ENCODE results near the gene RABGGTB. TPM values are rescaled to one million over a fixed set of nuclear protein-coding genes. Genes with fewer than 3 reads are reported as not detected.
"Not testable (repeated sequence)": the region's sequence is repeated elsewhere in the genome, so short reads cannot be mapped to it uniquely, and the experiment has no call there.

The RABGGTB gene
- total RNA-seq, 4 donors from 2014 or later: 34.9 to 98.4 (median 68.1) TPM

DNA sequence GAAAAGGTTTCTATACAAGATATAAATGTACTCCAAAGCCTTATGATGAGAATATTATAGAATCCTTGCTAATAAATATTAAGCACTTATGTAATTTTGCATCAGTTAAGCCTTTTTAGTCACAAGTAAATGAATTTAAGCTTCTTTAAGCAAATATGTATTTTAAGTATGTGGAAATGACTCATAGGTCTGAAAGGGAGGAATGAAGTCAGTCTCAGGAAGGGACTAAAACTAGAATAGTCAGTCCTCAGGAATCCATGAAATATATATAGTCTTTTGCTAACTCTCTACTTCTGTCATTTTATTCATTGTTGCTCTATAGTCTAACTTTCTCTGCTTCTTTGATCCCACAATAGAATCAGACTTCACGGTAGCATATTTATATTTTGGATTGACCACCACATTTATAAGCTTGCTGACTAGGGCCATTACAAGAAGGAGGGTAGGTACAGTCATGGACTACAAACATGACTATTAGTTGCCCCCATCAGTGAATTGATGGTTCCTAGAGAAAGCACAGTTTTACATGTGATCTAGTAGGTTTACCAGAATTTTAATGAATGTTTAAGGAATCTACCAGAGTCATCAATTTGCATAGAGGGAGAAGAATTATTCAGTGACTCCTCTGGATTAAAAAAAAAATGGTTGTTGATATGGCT, 20.2 kb upstream of the RABGGTB start:
- no peak for DNase-seq
- intact Hi-C loops (cut with DNase I): no loop called here
- Histone ChIP-seq H3K27ac (no peak overlapping the region), H3K36me3 (peaks cover 0 to 29% (median 0%) of the 10 kb centered on the region in 3 donors), H3K4me3 (no peak overlapping the region), H3K9me3 (no peaks in the 10 kb centered on the region), H3K27me3 (no peaks in the 10 kb centered on the region), H3K4me1 (no peaks in the 10 kb centered on the region)
- TF ChIP-seq, protein P1, sequence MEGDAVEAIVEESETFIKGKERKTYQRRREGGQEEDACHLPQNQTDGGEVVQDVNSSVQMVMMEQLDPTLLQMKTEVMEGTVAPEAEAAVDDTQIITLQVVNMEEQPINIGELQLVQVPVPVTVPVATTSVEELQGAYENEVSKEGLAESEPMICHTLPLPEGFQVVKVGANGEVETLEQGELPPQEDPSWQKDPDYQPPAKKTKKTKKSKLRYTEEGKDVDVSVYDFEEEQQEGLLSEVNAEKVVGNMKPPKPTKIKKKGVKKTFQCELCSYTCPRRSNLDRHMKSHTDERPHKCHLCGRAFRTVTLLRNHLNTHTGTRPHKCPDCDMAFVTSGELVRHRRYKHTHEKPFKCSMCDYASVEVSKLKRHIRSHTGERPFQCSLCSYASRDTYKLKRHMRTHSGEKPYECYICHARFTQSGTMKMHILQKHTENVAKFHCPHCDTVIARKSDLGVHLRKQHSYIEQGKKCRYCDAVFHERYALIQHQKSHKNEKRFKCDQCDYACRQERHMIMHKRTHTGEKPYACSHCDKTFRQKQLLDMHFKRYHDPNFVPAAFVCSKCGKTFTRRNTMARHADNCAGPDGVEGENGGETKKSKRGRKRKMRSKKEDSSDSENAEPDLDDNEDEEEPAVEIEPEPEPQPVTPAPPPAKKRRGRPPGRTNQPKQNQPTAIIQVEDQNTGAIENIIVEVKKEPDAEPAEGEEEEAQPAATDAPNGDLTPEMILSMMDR (IDR thresholded peaks at IDR 0.05): no peak
- no peak for TF ChIP-seq POLR2A (IDR thresholded peaks at IDR 0.05)
- 39 to 75% methylated on average over 1 of the region's 1 CpG for WGBS, 2 donors

DNA sequence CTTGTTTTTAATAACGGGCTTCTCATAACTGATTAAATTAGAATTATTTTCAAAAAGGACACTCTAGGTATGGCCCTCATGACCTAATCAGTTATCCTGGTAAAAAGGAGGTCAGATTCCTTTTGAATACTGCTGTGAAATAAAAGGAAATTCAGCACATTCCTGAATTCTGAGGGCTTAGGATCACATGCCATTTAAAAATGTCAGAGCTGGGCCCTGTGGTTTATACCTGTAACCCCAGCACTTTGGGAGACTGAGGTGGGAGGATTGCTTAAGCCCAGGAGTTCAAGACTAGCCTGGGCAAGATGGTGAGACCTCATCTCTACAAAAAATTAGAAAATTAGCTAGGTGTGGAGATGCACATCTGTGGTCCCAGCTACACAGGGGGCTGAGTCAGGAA, 18.0 kb upstream of the RABGGTB start:
- 83 to 89% methylated on average over 1 of the region's 1 CpG for WGBS, 2 donors
- intact Hi-C loops (cut with DNase I): no loop called here
- Histone ChIP-seq H3K27me3 (no peaks in the 10 kb centered on the region), H3K9me3 (no peaks in the 10 kb centered on the region), H3K36me3 (peaks cover 0 to 10% (median 0%) of the 10 kb centered on the region in 3 donors), H3K4me3 (no peak overlapping the region), H3K4me1 (no peaks in the 10 kb centered on the region), H3K27ac (no peak overlapping the region)
- TF ChIP-seq, protein P1 (IDR thresholded peaks at IDR 0.05): no peak
- TF ChIP-seq POLR2A (IDR thresholded peaks at IDR 0.05): no peak
- no peak for DNase-seq

DNA sequence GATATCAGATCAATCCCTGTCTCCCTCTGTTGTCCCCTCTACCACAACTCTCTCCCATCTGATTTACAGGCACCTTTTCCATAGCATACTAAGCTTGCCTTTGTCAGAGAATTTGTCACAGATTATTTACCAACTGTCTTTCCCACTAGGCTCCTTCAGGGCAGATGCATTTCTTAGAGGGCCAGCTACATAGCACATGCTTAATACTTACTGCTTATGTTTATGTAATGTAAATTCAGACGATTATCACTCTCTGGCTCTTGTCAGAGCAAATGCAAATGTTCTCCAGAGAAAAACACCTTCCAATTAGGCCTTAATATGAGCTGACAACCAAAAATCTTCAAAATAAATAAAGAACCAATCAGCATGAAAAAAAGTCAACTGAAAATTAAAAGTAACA, 15.3 kb upstream of the RABGGTB start:
- Histone ChIP-seq H3K9me3 (no peaks in the 10 kb centered on the region), H3K4me1 (no peaks in the 10 kb centered on the region), H3K4me3 (no peak overlapping the region), H3K27ac (no peak overlapping the region), H3K36me3 (no peaks in the 10 kb centered on the region), H3K27me3 (no peaks in the 10 kb centered on the region)
- no peak for DNase-seq
- 45 to 67% methylated on average over 1 of the region's 1 CpG for WGBS, 2 donors
- TF ChIP-seq, protein P1 (IDR thresholded peaks at IDR 0.05): no peak
- no peak for TF ChIP-seq POLR2A (IDR thresholded peaks at IDR 0.05)
- intact Hi-C loops (cut with DNase I): no loop called here

DNA sequence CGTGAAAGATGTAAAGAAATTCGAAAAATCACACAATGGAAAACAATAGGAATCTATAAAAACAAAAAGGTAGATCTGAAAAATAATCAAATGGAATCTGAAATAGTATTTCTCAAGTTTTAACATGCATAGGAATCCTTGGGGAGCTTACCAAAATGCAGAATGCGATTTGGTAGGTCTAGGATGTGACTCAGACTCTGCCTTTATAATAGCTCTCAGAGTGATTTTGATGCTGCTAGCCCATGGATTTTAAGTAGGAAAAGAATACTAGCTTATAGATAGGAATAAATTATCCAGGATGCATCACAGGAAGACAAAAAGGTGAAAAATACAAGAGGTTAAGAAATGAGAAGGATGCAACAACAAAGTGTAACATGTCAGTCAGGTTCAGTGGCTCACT, 14.1 kb upstream of the RABGGTB start:
- H3K4me1 ChIP-seq: no peaks in the 10 kb centered on the region
- H3K36me3 ChIP-seq: no peaks in the 10 kb centered on the region
- no peaks in the 10 kb centered on the region for H3K27me3 ChIP-seq
- TF ChIP-seq POLR2A (IDR thresholded peaks at IDR 0.05): no peak
- TF ChIP-seq, protein P1 (IDR thresholded peaks at IDR 0.05): no peak
- H3K9me3 ChIP-seq: no peaks in the 10 kb centered on the region
- no peak for DNase-seq
- H3K4me3 ChIP-seq: no peak overlapping the region
- WGBS, 2 donors: 41 to 54% methylated on average over 3 of the region's 3 CpGs
- intact Hi-C loops (cut with DNase I): no loop called here
- no peak overlapping the region for H3K27ac ChIP-seq

DNA sequence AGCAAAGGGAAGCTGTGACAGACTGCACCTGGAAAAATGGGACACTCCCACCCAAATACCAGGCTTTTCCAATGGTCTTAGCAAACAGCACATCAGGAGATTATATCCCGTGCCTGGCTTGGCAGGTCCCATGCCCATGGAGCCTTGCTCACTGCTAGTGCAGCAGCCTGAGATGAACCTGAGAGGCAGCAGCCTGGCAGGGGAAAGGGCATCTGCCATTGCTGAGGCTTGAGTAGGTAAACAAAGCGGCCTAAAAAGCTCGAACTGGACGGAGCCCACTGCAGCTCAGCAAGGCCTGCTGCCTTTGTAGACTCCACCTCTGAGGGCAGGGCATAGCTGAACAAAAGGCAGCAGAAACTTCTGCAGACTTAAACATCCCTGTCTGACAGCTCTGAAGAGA, 8.2 kb upstream of the RABGGTB start:
- H3K27me3 ChIP-seq; intact Hi-C loops (cut with DNase I); H3K9me3 ChIP-seq; H3K27ac ChIP-seq; H3K4me3 ChIP-seq; H3K36me3 ChIP-seq; H3K4me1 ChIP-seq; DNase-seq: not testable (repeated sequence)
- WGBS, 2 donors: 40 to 79% methylated on average over 2 to 4 of the region's 4 CpGs

DNA sequence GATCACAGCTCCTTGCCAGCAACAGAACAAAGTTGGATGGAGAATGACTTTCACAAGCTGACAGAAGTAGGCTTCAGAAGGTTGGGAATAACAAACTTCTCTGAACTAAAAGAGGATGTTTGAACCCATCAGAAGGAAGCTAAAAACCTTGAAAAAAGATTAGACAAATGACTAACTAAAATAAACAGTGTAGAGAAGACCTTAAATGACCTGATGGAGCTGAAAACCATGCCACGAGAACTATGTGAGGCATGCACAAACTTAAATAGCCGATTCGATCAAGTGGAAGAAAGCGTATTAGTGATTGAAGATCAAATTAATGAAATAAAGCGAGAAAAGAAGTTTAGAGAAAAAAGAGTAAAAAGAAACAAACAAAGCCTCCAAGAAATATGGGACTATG, 7.4 kb upstream of the RABGGTB start:
- H3K27me3 ChIP-seq: not testable (repeated sequence)

DNA sequence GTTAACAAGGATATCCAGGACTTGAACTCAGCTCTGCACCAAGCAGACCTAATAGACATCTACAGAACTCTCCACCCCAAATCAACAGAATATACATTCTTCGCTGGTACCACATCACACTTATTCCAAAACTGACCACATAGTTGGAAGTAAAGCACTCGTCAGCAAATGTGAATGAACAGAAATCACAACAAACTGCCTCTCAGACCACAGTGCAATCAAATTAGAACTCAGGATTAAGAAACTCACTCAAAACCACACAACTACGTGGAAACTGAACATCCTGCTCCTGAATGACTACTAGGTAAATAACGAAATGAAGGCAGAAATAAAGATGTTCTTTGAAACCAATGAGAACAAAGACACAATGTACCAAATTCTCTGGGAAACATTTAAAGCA, 5.9 kb upstream of the RABGGTB start:
- H3K9me3 ChIP-seq; H3K36me3 ChIP-seq; H3K4me1 ChIP-seq; DNase-seq; H3K27me3 ChIP-seq; H3K27ac ChIP-seq; H3K4me3 ChIP-seq; intact Hi-C loops (cut with DNase I): not testable (repeated sequence)
- WGBS, 2 donors: 67 to 86% methylated on average over 4 of the region's 4 CpGs

More for the DNA sequence above, 7.4 kb upstream of the RABGGTB start:
- H3K36me3 ChIP-seq; H3K4me3 ChIP-seq; intact Hi-C loops (cut with DNase I); DNase-seq; H3K27ac ChIP-seq; H3K9me3 ChIP-seq; H3K4me1 ChIP-seq: not testable (repeated sequence)
- 82 to 88% methylated on average over 5 of the region's 5 CpGs for WGBS, 2 donors

DNA sequence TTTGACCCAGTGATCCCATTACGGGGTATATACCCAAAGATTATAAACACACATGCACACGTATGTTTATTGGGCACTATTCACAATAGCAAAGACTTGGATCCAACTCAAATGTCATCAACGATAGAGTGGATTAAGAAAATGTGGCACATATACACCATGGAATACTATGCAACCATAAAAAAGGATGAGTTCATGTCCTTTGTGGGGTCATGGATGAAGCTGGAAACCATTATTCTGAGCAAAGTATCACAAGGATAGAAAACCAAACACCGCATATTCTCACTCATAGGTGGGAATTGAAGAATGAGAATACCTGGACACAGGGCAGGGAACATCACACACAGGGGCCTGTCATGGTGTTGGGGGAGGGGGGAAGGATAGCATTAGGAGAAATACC, 2.1 kb upstream of the RABGGTB start:
- 89 to 96% methylated on average over 4 of the region's 4 CpGs for WGBS, 2 donors
- peaks cover 0 to 30% (median 21%) of the 10 kb centered on the region in 3 donors for H3K4me1 ChIP-seq
- H3K4me3 ChIP-seq; H3K36me3 ChIP-seq; DNase-seq; H3K27me3 ChIP-seq; intact Hi-C loops (cut with DNase I); H3K27ac ChIP-seq; H3K9me3 ChIP-seq: not testable (repeated sequence)
